Endometrial microvascular endothelial cells (primary cell): ENCODE data around the gene WWTR1. TPM values are rescaled to one million over a fixed set of nuclear protein-coding genes. Genes with fewer than 3 reads are reported as not detected.

ENCODE experiments used
- in situ Hi-C: cut with HindIII; loops from 2 replicates; pipeline ENCODE4 v1.10.0; 2017; ENCODE audit warnings: low sequenced_read_pairs, low pct_unique_long_range_greater_than_20kb; ENCODE audit errors: inconsistent ontology term
- total RNA-seq: library from RNA; depleted of rRNA; stranded (reverse); fragments of >200 nt; gene quantifications from one replicate; pipeline ENCODE4 v1.2.3, GENCODE V29; 2015; ENCODE audit errors: inconsistent ontology term

WWTR1 gene
- total RNA-seq, 1 donor from 2014 or later: 77.3 TPM

- in situ Hi-C loops: no loop called here
These were observed 27.0 kb downstream of the WWTR1 start for GRCh38 chr3:149630806-149631205.

DNA sequence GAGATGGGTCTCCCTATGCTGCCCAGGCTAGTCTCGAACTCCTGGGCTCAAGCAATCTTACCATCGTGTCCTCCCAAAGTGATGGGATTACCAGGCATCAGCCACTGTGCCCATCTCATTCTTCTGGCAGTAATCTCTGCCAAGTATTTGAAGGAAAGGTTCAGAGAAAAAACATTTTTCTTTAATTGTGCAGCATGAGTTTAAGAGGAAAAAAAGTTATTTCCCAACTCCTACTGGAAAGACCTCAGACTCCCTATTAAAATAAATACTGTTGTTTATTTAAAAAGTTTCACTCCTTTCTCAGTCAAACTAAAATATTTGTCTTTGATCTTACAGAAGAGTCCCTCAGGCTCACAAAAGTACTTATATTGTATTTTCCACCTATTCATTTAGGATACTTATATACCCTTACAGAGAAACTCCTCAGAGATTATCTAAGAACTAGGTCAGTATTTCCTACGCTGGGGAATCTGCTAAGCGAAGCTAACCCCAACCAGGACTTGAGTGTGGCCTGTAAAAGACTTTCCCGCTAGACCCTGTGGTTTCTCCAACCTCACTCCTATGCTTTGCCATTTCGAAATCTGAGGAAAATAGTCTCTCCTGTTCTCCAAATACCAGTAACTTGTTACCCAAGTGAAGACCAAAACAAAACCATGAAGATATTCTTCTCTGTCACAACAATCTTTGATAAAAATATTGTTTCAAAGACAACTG lies 28.7 kb downstream of the WWTR1 start:
- in situ Hi-C loops: no loop called here

GRCh38 chr3:149626671-149627070 lies 31.2 kb downstream of the WWTR1 start:
- in situ Hi-C loops: no loop called here

GRCh38 chr3:149625795-149626194 lies 32.0 kb downstream of the WWTR1 start:
- in situ Hi-C loops: no loop called here

- in situ Hi-C loops: no loop called here
These were observed 34.0 kb downstream of the WWTR1 start for GRCh38 chr3:149623824-149624223.

GRCh38 chr3:149621218-149622005 lies 36.4 kb downstream of the WWTR1 start:
- in situ Hi-C loops: no loop called here

DNA sequence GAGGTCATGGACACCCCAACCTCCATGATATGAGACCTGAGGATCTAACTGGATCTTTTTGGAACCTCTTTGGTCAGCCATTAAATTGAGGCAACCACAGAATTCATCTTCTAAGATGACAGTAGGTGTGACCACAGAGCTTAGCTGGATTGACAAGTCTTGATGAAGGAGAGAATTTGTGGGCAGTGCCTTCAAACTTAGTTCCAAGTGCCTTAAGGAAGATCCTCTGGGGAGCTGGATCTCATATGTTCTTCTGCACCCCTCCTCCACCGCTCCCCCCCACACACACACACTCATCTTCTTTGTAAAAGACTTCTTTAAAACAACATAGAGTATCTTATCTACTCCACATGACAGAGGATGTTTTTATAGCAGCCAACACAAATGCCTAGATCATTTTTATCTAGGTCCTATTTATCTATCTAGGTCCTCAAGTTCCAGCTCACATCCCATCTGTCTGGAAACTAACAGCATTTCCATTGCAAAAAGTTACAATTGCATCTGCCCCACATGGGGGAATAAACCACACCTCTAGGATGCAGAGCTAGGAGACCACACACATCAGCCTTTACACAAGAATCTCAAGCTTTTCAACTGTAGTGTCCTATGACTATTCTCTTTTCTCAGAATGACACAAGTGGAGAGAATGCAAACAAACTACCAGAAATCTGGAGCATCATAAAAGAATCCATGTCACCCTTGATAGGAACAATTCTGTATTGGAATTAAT lies 37.4 kb downstream of the WWTR1 start:
- in situ Hi-C loops: no loop called here

DNA sequence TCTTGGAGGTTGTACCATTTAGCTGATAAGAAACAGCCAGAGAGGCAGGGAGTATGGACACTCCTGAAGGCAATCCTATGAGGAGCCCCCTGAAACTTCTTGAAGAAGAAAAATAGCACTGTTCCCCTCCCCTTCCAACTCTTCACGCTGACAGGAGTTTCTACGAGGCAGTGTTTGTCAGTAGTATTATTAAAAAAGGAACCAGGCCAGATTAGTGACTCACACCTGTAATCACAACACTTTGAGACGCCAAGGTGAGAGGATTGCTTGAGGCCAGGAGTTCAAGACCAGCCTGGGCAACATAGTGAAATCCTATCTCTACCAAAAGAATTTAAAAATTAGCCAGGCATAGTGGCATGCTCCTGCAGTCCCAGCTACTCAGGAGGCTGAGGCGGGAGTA lies 38.7 kb downstream of the WWTR1 start:
- in situ Hi-C loops: loop anchor here (5.0 kb wide), 2 partner anchors 33 to 42 kb away; no protein-coding TSS in a partner anchor

DNA sequence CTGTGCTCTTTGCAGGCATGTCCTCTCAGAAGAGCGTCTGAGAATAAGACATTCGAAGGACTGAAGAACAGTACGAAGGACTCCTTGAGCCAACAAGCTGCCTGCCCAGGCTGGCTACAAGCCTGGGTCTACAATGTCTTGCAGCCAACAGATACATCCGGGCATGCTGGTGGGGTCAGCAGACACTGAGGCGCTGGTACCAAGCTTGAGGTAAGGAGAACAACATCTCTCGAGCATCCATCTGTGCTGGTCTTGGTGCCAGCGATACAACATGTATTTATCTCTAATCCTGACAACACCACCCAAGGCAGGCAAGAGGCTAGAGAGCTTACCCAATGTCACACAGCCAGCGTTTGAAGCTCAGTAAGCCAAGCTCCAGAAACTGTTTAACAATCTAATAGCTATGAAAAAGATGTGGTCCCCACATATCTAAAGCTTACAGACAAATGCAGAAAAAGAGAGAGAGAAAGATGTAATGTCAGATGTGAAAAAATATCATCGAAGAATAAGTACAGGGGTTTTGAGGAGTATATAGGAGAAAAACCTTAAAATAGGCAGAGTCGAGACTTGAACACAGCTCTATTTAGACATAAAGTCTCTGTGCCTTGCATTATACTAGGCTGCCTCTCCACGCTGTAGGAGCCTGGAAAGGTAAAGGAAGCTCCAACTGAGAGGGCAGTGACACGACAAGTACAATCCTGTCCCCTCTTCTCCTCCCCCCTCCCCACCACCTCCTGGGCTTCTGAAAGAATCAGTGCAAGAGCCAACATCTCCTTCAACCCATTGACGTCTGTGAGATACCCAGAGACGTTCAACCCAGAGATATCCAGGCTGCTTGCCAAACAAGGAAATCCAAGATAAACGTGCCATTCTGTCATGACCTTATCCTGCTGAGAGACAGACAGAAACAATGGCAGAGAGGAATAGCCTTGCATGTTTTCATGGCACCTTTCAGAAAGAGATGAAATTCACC lies 39.4 kb downstream of the WWTR1 start:
- in situ Hi-C loops: loop anchor here (5.0 kb wide), 2 partner anchors 34 to 41 kb away; no protein-coding TSS in a partner anchor

GRCh38 chr3:149615731-149616221 lies 42.0 kb downstream of the WWTR1 start:
- in situ Hi-C loops: loop anchor here (5.0 kb wide), 2 partner anchors 37 to 38 kb away; no protein-coding TSS in a partner anchor

GRCh38 chr3:149613988-149614387 lies 43.8 kb downstream of the WWTR1 start:
- in situ Hi-C loops: no loop called here

DNA sequence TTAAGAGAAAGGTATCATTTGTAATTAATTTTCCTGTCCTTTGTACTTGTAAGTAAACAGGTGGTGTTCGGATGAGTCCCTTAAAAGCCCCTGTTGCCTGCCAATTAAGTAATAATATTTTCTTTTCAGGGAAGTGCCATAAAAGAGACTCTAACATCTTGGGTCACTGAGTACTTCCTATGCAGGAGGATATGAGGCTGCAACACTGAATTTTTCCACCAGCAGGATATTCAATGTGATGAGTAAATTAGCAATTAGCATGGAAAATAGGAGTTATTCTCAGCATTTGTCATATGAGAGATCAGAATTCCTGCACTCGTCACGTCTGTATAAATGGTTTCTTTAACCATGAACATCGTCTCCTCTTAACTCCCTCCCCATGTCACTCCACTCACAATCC lies 45.4 kb downstream of the WWTR1 start:
- in situ Hi-C loops: no loop called here

- in situ Hi-C loops: no loop called here
These were observed 46.7 kb downstream of the WWTR1 start for GRCh38 chr3:149611149-149611548.

DNA sequence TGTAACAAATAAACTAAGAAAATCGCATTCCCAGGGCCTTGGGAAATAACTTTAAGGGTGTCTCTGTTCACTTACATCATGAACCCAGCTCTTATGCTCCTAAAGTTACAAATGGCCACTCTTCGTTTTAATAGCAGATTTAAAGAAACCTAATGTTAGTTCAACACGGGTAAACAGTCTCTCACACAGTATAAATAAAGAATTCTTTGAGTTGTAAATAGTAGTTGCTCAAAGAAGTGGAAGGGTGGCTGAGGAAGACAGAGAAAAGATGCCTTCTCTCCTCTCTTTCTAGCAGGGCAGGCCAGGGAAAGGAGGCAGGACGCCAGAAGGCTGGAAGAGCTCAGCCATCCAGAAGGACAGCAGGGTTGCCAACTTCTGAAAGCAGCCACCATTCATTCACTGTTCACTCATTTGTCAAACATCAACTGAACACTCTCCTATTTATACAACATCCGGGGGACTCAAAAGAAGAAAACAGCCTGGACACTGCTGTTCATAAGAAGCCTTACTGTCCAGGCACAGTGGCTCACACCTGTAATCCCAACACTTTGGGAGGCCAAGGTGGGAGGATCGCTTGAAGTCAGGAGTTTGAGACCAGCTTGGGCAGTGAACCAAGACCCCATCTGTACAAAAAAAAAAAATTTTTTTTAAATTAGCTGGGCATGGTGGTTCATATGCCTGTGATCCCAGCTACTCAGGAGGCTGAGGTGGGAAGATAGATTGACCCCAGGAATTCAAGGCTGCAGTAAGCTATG lies 47.3 kb downstream of the WWTR1 start:
- in situ Hi-C loops: no loop called here

- in situ Hi-C loops: no loop called here
These were observed 48.2 kb downstream of the WWTR1 start for GRCh38 chr3:149609595-149609994.

DNA sequence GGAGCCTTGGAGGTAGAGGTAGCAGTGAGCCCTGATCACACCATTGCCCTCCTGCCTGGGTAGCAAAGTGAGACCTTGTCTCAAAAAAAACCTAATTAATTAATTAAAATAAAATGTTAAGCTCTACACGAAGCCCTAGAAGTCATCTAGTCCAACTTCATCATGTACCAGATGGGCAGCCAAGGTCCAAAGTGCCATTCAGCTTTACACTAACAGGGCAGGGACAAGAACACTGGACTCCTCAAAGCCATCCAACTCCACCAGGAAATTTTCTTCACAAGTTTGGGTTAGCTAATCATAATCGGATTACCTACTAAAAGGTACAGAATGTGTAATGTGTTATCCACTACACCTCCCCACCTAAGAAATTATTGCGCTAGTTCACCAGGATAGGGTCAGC lies 48.8 kb downstream of the WWTR1 start:
- in situ Hi-C loops: no loop called here

DNA sequence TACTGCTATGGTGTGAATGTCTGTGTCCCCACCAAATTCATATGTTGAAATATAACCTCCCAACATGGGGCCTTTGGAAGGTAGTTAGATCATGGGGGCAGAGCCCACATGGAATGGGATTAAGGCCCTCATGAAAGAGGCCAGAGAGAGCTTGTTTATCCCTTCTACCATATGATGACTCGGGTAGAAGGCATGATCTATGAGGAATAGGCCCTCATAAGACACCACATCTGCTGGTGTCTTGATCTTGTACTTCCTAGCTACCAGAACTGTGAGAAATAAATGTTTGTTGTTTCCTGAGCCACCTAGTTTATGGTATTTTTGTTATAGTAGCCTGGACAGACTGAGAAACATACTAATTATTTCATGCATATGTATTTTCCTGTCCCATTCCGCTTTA lies 51.9 kb downstream of the WWTR1 start:
- in situ Hi-C loops: no loop called here
